HG03558 (cell line): ENCODE results near the gene ATP5PO.

Experiments used
- ATAC-seq: cut with Tn5 transposase; IDR thresholded peaks from one replicate; pipeline ENCODE4 v1.9.1; 2021; ENCODE audit warnings: moderate number of reproducible peaks; ENCODE audit not compliant: unreplicated experiment; ENCODE audit errors: extremely low read depth

The ATP5PO gene

GRCh38 chr21:33901412-33902288, 14.0 kb downstream of the ATP5PO start:
- ATAC-seq = no peak

DNA sequence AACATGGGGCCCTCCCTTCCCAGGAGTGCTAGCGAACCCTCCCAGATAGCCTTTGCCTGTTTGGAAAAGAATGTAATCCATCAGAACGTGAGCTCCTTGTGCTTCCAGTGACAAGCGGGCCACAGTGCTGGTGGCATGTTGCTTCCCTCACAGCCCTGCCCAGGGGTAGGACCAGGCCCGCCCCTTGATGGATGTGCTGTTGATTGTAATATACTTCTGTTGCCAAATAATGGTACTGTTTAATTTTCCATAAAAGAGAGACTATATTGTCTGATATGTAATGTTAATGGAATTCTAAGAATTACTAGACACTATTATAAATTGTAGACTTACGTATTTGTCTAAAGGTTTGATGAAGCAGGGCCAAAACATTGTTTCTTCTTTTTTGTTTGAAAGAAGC, 16.4 kb downstream of the ATP5PO start:
- ATAC-seq = no peak

- ATAC-seq = no peak
These were observed 17.0 kb downstream of the ATP5PO start for GRCh38 chr21:33898586-33898985.

DNA sequence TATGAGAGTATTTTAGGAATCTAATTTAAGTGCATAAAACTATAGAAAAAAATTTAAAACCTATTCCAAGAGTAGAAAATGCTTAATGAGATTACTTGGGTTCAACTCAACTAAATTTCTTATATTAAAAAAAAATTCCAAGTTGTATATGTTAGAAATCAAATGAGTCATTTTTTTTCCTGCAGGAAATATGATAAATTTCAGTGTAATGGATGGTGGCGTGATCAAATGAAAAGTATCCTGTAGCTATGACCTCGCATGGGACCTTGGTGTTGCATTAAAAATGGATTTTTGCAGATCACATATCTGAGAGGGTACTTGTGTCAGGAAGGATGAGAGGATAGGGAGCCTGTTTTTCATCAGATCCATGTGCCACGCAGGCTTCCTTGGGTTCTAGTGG, 17.9 kb downstream of the ATP5PO start:
- ATAC-seq = no peak

GRCh38 chr21:33897098-33897497, 18.5 kb downstream of the ATP5PO start:
- no peak for ATAC-seq

DNA sequence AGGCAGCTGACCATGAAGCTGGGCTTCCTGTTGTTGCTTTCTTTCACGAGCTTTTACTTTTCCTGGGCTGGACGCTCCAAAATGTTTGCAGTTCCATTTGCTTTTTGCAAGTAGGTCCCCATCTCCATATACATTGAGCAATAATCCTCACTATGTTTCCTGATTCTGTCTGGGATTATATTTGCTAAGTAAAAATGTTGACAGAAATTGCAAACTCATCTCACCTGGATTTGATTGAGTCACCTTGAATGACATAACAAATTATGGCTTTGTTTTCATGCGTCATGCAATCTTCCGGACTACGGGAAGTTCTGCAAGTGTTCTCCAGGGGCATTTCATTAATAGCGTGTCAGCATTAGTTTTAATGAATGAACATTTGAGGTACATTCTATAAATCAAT, 18.9 kb downstream of the ATP5PO start:
- no peak for ATAC-seq

GRCh38 chr21:33895356-33895755, 20.2 kb downstream of the ATP5PO start:
- ATAC-seq = no peak

GRCh38 chr21:33894736-33895288, 20.8 kb downstream of the ATP5PO start:
- ATAC-seq = no peak

DNA sequence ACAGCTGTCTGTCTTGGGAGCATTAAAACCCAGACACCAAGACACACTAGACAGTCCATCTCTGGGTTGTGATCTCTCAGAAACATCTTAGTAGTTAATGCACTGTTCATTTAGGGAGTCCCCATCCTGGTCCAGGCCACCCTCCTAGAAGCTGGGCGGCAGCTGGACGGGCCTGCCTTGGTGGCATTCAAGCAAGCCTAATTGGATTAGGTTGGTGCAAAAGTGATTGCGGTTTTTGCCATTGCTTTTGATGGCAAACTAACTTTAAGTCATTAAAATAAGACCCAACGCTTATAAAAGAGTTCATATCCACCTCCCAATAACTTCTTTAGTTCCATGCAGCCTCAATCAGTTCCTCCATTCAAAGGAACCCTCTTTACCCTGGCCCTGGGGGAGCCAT, 21.7 kb downstream of the ATP5PO start:
- no peak for ATAC-seq

- ATAC-seq = no peak
These were observed 22.8 kb downstream of the ATP5PO start for GRCh38 chr21:33892853-33893252.

DNA sequence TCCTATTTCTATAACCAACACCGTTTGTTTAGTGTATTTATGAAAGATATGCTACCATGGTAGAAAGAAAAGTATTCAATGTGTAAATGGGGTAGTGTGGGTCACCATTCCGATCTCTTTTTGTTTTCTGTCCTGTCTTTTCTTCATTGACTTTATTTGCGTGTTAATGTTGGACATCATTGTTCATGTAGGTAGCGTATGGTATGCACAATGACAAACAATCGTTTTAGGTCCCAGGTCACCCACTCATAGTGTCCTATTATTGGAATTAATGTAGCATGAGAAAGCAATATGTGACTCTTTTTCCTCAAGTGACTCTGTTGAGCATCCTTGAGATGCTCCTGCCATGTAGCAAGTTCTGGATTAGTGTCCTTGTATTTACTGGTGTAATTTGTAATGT, 25.4 kb downstream of the ATP5PO start:
- ATAC-seq = no peak

DNA sequence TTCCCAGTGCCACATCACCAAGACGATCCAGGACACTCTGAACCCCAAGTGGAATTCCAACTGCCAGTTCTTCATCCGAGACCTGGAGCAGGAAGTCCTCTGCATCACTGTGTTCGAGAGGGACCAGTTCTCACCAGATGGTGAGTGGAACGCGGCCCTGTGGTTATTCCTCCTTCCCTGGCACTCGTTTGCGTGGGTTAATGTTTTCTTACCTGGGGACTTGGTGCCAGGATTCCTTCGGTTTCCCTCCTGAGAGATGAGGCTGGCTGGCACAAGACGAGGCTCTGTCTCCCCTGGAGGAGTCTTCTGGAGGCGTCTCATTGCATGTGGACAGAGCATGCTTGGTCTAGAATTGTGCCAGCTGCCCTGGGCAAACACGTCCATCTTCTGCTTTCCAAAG, 29.3 kb downstream of the ATP5PO start:
- no peak for ATAC-seq

GRCh38 chr21:33885172-33885514, 30.5 kb downstream of the ATP5PO start:
- ATAC-seq = no peak

GRCh38 chr21:33884376-33885171, 31.0 kb downstream of the ATP5PO start:
- ATAC-seq = no peak

DNA sequence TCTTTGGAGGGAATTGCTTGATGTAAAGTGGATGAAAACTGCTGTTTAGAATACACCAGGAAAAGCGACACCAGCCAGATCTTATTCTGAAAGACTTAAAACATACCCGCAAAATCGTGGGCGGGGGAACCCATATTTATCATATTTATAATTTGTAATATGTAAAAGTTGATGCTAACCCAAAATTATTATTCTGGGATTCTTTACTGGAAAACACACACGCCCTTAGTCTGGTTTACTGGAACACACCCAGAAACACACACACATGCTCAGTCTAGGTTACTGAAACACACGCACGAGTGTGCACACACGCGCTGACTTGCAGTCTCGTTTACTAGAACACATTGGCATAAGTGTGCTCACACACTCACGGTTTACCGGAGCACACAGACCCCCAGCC, 32.5 kb downstream of the ATP5PO start:
- ATAC-seq = no peak

DNA sequence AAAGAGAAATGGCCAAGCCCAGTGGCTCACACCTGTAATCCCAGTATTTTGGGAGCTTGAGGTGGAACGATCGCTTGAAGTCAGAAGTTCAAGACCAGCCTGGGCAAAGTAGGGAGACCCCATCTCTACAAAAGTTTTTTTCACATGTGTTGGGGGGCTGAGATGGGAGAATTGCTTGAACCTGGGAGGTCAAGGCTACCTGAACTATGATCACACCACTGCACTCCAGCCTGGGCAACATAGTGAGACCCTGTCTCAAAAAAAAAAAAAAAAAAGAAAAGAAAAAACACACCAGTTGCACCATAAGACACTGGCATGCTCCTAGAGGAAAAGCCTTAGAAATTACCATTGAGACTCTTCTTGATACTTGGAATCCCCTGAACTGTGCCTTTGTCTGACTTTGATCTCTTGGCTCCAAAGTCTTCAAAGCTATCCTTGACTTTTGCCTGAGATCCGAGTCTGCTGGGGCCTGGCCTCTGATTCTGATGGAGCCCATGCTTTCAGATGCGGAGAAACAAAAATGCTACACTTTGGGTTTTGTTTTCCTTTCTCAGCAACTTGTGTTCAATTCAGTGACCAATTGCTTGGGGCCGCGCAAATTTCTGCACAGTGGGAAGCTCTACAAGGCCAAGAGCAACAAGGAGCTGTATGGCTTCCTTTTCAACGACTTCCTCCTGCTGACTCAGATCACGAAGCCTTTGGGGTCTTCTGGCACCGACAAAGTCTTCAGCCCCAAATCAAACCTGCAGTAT, 33.7 kb downstream of the ATP5PO start:
- ATAC-seq = no peak

- no peak for ATAC-seq
These were observed 35.0 kb downstream of the ATP5PO start for GRCh38 chr21:33880626-33881025.

GRCh38 chr21:33878824-33879223, 36.8 kb downstream of the ATP5PO start:
- no peak for ATAC-seq

GRCh38 chr21:33875026-33875695, 40.4 kb downstream of the ATP5PO start:
- no peak for ATAC-seq

DNA sequence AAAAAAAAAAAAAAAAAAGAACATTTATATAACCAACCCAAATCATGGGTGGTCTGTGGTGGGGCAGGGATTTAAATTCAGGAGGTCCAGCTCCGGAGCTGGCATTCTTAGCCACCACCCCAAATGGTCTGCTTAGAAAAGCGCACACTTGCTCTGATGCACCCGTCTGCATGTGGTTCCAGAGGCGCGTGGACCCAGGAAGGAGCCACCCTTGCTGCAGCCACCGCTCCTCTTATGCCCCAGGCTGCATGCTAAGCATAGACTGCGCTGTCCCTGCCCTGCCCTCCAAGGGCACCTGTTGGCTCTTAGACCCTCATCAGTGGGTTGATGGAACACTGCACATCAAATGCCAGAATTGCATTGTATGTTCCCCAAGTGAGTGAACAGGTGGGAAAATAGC, 41.4 kb downstream of the ATP5PO start:
- ATAC-seq = no peak
